ENCODE measurements around the gene ALKBH3.

The ALKBH3 gene

GRCh38 chr11:43962383-43963278 is 82.0 kb downstream of the ALKBH3 start:
- DNase-seq (ENCODE audit: low read depth) = no peak

GRCh38 chr11:43963279-43963620 is 82.6 kb downstream of the ALKBH3 start:
- no peak for DNase-seq (ENCODE audit: low read depth)

GRCh38 chr11:43967661-43968060 is 87.0 kb downstream of the ALKBH3 start:
- DNase-seq (ENCODE audit: low read depth) = no peak

- DNase-seq (ENCODE audit: low read depth) = no peak
Observed at GRCh38 chr11:43968719-43969118, 88.1 kb downstream of the ALKBH3 start.

GRCh38 chr11:43969543-43969942 is 88.9 kb downstream of the ALKBH3 start:
- DNase-seq (ENCODE audit: low read depth) = no peak
